Activated B cell treated with CpG ODN at 0.5 μM for 24 hours (primary cell): Measurements from ENCODE around the gene MSX1. TPM values are rescaled to one million over a fixed set of nuclear protein-coding genes. Genes with fewer than 3 reads are reported as not detected.

Experiments used
- ATAC-seq: fragments of 200-7000 bp; cut with Tn5 transposase; one replicate; pipeline ENCODE4 v1.10.0; 2021; ENCODE audit warnings: low read depth, mild to moderate bottlenecking, moderate library complexity
- CTCF ChIA-PET: fragments of 350-600 bp; sonication (Branson Sonifier 250); formaldehyde crosslinking; loops from one replicate; lab custom pipeline; 2021; ENCODE audit warnings: antibody characterized with exemption; lab: Charles Lee
- POLR2A ChIA-PET: fragments of 350-600 bp; sonication (Branson Sonifier 250); formaldehyde crosslinking; loops from one replicate; lab custom pipeline; 2021; ENCODE audit warnings: antibody characterized with exemption; lab: Charles Lee
- DNase-seq: peaks from one replicate; pipeline ENCODE4 v3.0.0; 2022
- H3K27ac Mint-ChIP-seq: one replicate; pipeline ENCODE4 v1.8.0; 2020; ENCODE audit warnings: mixed read lengths
- H3K27me3 Mint-ChIP-seq: one replicate; pipeline ENCODE4 v1.8.0; 2021; ENCODE audit warnings: mixed read lengths
- H3K36me3 Mint-ChIP-seq: one replicate; pipeline ENCODE4 v1.8.0; 2021; ENCODE audit warnings: low read depth, mixed read lengths
- H3K4me1 Mint-ChIP-seq: one replicate; pipeline ENCODE4 v1.8.0; 2021; ENCODE audit warnings: mixed read lengths
- H3K4me3 Mint-ChIP-seq: one replicate; pipeline ENCODE4 v1.8.0; 2020; ENCODE audit warnings: mild to moderate bottlenecking, mixed read lengths
- H3K9me3 Mint-ChIP-seq: one replicate; pipeline ENCODE4 v1.8.0; 2020; ENCODE audit warnings: mixed read lengths
- intact Hi-C: fragments of 100-400 bp; cut with micrococcal nuclease; formaldehyde crosslinking; loops from one replicate; pipeline ENCODE4 v1.15.1; 2024
- total RNA-seq: library from RNA; stranded (reverse); gene quantifications from 2 replicates; pipeline ENCODE4 v1.2.3, GENCODE V29; 2022
- TF ChIP-seq, protein P1 (sequence below): fragments of 200-600 bp; IDR thresholded peaks from one replicate; pipeline ENCODE4 v1.8.0; 2022; ENCODE audit warnings: antibody characterized with exemption, mild to moderate bottlenecking

Gene MSX1
- total RNA-seq, 1 donor from 2014 or later = not detected

DNA sequence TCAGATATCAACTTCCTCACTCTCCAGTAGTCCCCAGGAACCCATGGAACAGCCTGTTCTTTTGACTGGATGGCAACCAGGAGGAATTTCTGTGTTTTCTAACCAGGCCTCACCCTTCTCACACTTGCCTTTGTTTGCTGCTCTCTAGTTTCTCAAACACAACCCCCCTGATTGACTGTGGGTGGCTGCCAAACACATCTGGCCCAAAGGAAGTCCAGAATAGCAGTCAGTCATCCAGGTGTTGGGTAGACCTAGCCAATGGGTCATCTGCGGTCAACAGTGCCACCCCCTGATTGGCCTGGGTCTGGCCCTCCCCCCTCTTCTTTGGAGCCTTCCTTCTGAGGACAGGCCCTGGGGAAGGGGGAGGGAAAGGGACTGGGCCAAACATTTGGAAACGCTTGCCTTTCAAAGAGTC, 53.7 kb downstream of the MSX1 start:
- TF ChIP-seq, protein P1, sequence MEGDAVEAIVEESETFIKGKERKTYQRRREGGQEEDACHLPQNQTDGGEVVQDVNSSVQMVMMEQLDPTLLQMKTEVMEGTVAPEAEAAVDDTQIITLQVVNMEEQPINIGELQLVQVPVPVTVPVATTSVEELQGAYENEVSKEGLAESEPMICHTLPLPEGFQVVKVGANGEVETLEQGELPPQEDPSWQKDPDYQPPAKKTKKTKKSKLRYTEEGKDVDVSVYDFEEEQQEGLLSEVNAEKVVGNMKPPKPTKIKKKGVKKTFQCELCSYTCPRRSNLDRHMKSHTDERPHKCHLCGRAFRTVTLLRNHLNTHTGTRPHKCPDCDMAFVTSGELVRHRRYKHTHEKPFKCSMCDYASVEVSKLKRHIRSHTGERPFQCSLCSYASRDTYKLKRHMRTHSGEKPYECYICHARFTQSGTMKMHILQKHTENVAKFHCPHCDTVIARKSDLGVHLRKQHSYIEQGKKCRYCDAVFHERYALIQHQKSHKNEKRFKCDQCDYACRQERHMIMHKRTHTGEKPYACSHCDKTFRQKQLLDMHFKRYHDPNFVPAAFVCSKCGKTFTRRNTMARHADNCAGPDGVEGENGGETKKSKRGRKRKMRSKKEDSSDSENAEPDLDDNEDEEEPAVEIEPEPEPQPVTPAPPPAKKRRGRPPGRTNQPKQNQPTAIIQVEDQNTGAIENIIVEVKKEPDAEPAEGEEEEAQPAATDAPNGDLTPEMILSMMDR = no peak

More for the DNA sequence above, 53.7 kb downstream of the MSX1 start:
- intact Hi-C loops = no loop called here
- CTCF ChIA-PET = no interaction called here
- Mint-ChIP-seq H3K36me3 (no peaks in the 10 kb centered on the region), H3K4me3 (no peak overlapping the region), H3K4me1 (peaks cover 2% of the 10 kb centered on the region), H3K27me3 (no peaks in the 10 kb centered on the region), H3K9me3 (peaks cover 10% of the 10 kb centered on the region), H3K27ac (no peak overlapping the region)
- no peak for DNase-seq
- POLR2A ChIA-PET = no interaction called here
- ATAC-seq = no peak

Other genes starting within 250 kb of the MSX1 start
- not detected in 2 replicates for gene CYTL1, start 159.8 kb downstream of the MSX1 start, total RNA-seq
- 0.20 TPM in 1 of 2 replicates, not detected in the other for gene STK32B, start 191.8 kb downstream of the MSX1 start, total RNA-seq